ENCODE data around the gene CACNB2.

- no peak for TF ChIP-seq POLR2A (IDR thresholded peaks at IDR 0.05; ENCODE audit: low read depth, low read length)
- TF ChIP-seq POLR2AphosphoS5 (IDR thresholded peaks at IDR 0.05; ENCODE audit: low read depth, low read length) = no peak
- no peak for TF ChIP-seq TAF1 (IDR thresholded peaks at IDR 0.05; ENCODE audit: low read depth, low read length)
- no peak for TF ChIP-seq SPI1 (IDR thresholded peaks at IDR 0.05; ENCODE audit: low read depth, low read length)
- no peak for TF ChIP-seq POU2F2 (IDR thresholded peaks at IDR 0.05; ENCODE audit: low read depth, low read length)
- TF ChIP-seq PAX5 (IDR thresholded peaks at IDR 0.05; ENCODE audit: insufficient read depth, low read length, severe bottlenecking) = no peak
Observed at GRCh38 chr10:18312374-18313139, 172.3 kb downstream of the CACNB2 start.
